Measurements from ENCODE around the gene NUDCD3. TPM values are rescaled to one million over a fixed set of nuclear protein-coding genes. Genes with fewer than 3 reads are reported as not detected.

The NUDCD3 gene
- total and polyA plus RNA-seq, 9 donors: 60.0 to 90.4 (median 79.6) TPM

DNA sequence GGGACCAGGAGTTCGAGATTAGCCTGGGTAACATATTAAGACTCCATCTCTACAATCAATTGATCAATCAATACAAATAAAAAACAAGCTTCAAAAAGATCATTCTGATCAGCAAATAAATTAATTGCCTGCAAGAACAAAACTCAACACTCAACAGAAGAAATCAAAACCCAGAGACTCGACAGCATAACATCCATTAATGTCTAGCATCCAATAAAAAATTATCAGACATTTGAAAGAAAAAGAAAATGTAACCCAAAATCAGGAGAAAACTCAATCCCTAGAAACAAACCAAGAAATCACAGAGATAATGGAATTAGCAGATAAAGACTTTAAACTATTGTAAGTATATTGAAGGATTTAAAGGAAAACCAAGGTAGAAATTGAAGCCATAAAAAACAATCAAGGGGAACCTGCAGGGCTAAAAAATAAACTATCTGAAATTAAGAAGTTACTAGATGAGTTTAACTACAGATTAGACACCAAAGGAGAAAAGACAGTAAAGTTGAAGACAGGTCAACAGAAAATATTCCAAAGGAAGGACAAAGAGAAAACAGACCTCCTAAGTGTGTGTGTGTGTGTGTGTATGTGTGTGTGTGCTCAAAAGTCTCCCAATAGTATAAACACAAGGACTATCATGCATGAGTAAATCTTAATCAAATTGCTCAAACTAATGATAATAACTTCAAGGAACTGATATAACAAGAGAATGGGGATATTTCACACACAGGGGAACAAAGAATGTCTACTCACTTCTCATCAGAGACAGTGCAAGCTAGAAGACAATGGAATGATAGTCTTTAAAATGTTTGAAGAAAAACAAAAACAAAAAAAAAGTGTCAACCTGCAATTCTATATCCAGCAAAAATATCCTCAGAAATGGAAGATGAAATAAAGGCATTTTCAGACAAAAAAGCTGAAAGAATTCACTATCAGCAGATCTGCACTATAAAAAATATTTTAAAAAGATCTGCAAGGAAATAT is 7.7 kb downstream of the NUDCD3 start:
- H3K36me3 ChIP-seq (ENCODE audit: control insufficient read depth, insufficient read depth, low read length): peaks cover 39% of the 10 kb centered on the region
- WGBS (ENCODE audit: insufficient coverage): no CpG with 5 or more reads among the region's 2 CpGs
- DNase-seq: no peak
- no peak overlapping the region for H3K4me3 ChIP-seq (ENCODE audit: low read length)
- no peaks in the 10 kb centered on the region for H3K27me3 ChIP-seq (ENCODE audit: control insufficient read depth, insufficient read depth, low read length)
- H3K4me1 ChIP-seq (ENCODE audit: control insufficient read depth, insufficient read depth, low read length): no peaks in the 10 kb centered on the region
- peaks cover 10% of the 10 kb centered on the region for H3K9me3 ChIP-seq (replicated peaks; ENCODE audit: control insufficient read depth, low read depth, low read length)
- no peak overlapping the region for H3K27ac ChIP-seq (ENCODE audit: low read length)

DNA sequence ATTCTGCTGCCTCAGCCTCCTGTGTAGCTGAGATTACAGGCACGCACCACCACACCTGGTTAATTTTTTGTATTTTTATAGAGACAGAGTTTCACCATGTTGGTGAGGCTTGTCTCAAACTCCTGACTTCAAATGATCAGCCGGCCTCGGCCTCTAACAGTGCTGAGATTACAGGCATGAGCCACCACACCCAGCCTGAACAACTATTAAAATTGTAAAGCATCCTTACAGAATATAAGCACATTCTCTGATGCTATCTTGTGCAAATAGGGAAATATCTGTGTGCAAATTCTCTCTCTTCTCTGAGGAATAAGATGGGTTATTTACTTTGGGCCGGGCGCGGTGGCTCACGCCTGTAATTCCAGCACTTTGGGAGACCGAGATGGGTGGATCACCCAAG is 12.5 kb downstream of the NUDCD3 start:
- no CpG with 5 or more reads among the region's 8 CpGs for WGBS (ENCODE audit: insufficient coverage)
- DNase-seq: no peak
- no peaks in the 10 kb centered on the region for H3K27me3 ChIP-seq (ENCODE audit: control insufficient read depth, insufficient read depth, low read length)
- peaks cover 3% of the 10 kb centered on the region for H3K9me3 ChIP-seq (replicated peaks; ENCODE audit: control insufficient read depth, low read depth, low read length)
- no peak overlapping the region for H3K27ac ChIP-seq (ENCODE audit: low read length)
- H3K4me3 ChIP-seq (ENCODE audit: low read length): no peak overlapping the region
- H3K4me1 ChIP-seq (ENCODE audit: control insufficient read depth, insufficient read depth, low read length): no peaks in the 10 kb centered on the region
- peaks cover 40% of the 10 kb centered on the region for H3K36me3 ChIP-seq (ENCODE audit: control insufficient read depth, insufficient read depth, low read length)

DNA sequence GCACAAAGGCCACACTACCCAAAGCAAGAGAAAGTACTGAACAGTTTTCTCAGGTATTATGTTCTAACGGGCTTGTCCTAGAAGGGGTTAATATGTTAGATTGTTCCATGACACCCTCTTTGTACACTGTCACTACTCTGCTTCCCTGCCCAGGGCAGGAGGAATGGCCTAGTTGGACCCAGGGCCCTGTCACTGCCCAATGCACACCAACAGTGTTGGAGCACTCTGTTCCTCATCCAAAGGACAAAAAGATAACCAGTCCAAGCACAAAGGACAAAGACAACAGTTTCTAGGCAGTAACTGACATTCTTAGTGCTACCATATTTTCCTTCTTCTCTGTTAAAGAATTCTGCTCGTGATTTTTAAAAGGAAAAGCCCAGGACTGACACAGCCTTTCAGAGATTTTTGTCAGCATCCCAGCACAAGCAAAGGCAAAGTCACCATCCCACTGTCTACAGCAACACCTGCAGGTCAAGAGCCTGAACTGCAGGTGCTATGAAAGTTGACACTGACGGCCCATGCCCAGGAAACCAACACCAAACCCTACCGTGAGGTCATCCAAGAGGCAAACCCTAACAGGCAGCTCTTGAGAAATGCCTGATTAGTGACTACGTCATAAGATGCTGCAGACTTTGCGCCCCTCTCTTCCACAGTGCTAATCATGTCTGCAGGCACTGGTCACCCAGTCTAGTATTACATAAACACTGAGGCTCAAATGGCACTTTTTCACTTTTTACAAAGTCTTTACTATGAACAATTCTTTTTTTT is 13.2 kb downstream of the NUDCD3 start:
- no peaks in the 10 kb centered on the region for H3K9me3 ChIP-seq (replicated peaks; ENCODE audit: control insufficient read depth, low read depth, low read length)
- peak; percentile 67 for DNase-seq
- peaks cover 41% of the 10 kb centered on the region for H3K36me3 ChIP-seq (ENCODE audit: control insufficient read depth, insufficient read depth, low read length)
- H3K27ac ChIP-seq (ENCODE audit: low read length): no peak overlapping the region
- H3K4me3 ChIP-seq (ENCODE audit: low read length): no peak overlapping the region
- H3K4me1 ChIP-seq (ENCODE audit: control insufficient read depth, insufficient read depth, low read length): no peaks in the 10 kb centered on the region
- 10% methylated on average over 5 of the region's 6 CpGs for WGBS (ENCODE audit: insufficient coverage)
- H3K27me3 ChIP-seq (ENCODE audit: control insufficient read depth, insufficient read depth, low read length): no peaks in the 10 kb centered on the region

DNA sequence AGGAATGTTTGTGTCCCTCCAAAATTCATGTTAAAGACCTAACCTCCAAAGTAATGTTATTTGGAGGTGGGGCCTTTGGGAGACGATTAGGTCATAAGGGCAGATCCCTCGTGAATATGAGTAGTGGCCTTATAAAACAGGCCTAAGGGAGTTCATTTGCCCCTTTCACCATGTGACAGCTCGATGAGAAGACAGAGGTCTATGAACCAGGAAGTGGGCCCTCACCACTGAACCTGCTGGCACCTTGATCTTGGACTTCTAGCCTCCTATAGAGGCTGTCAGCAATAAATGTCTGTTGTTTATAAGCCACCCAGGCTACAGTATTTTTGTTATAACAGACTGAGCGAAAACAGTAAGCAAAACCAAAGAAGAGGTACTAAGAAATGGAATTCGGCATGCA is 14.1 kb downstream of the NUDCD3 start:
- Histone ChIP-seq H3K4me3 (ENCODE audit: low read length) (no peak overlapping the region), H3K9me3 (replicated peaks; ENCODE audit: control insufficient read depth, low read depth, low read length) (no peaks in the 10 kb centered on the region), H3K4me1 (ENCODE audit: control insufficient read depth, insufficient read depth, low read length) (no peaks in the 10 kb centered on the region), H3K36me3 (ENCODE audit: control insufficient read depth, insufficient read depth, low read length) (peaks cover 42% of the 10 kb centered on the region), H3K27ac (ENCODE audit: low read length) (no peak overlapping the region), H3K27me3 (ENCODE audit: control insufficient read depth, insufficient read depth, low read length) (no peaks in the 10 kb centered on the region)
- no peak for DNase-seq
- 93% methylated on average over 2 of the region's 5 CpGs for WGBS (ENCODE audit: insufficient coverage)

DNA sequence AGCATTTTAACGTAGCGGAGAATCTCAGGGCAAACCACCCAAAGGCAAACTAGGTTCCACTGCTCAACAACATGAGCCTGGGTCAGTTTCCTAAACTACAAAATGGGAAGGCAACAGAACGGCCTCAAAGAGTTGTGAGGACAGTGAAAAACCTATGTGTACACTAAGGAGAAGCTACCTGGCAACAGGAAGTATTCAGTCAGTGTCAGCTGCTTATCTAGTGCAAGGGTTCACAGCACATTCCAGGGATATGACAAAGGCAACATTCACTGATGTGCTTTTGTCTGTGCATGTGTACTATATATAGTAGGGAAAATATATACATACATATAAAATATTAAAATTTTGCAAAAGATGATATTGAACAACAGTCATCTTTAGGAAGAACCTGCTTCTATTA is 17.2 kb downstream of the NUDCD3 start:
- H3K9me3 ChIP-seq (replicated peaks; ENCODE audit: control insufficient read depth, low read depth, low read length): no peaks in the 10 kb centered on the region
- H3K36me3 ChIP-seq (ENCODE audit: control insufficient read depth, insufficient read depth, low read length): peaks cover 31% of the 10 kb centered on the region
- no peaks in the 10 kb centered on the region for H3K27me3 ChIP-seq (ENCODE audit: control insufficient read depth, insufficient read depth, low read length)
- no peak overlapping the region for H3K4me3 ChIP-seq (ENCODE audit: low read length)
- peaks cover 3% of the 10 kb centered on the region for H3K4me1 ChIP-seq (ENCODE audit: control insufficient read depth, insufficient read depth, low read length)
- DNase-seq: no peak
- no CpG with 5 or more reads among the region's 3 CpGs for WGBS (ENCODE audit: insufficient coverage)
- no peak overlapping the region for H3K27ac ChIP-seq (ENCODE audit: low read length)

DNA sequence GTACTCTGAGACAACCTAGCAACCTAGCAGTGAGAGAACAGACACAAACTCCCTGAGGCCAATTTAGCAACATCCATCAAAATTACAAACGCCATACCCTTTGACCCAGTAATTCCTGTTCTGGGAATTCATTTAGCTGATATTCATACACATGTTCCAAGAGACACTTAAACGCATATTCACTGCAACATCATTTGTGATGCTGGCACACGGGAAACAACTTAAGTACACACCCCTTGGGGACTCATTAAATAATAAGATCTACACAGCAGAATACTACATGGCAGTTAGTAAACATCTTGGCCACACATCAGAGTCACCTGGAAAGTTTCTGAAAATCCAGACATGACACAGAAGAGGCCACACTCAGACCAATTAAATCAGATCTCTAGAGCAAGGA is 17.6 kb downstream of the NUDCD3 start:
- Histone ChIP-seq H3K27ac (ENCODE audit: low read length) (no peak overlapping the region), H3K36me3 (ENCODE audit: control insufficient read depth, insufficient read depth, low read length) (peaks cover 31% of the 10 kb centered on the region), H3K27me3 (ENCODE audit: control insufficient read depth, insufficient read depth, low read length) (no peaks in the 10 kb centered on the region), H3K4me3 (ENCODE audit: low read length) (no peak overlapping the region), H3K4me1 (ENCODE audit: control insufficient read depth, insufficient read depth, low read length) (peaks cover 3% of the 10 kb centered on the region), H3K9me3 (replicated peaks; ENCODE audit: control insufficient read depth, low read depth, low read length) (no peaks in the 10 kb centered on the region)
- 28% methylated on average over 3 of the region's 3 CpGs for WGBS (ENCODE audit: insufficient coverage)
- no peak for DNase-seq

DNA sequence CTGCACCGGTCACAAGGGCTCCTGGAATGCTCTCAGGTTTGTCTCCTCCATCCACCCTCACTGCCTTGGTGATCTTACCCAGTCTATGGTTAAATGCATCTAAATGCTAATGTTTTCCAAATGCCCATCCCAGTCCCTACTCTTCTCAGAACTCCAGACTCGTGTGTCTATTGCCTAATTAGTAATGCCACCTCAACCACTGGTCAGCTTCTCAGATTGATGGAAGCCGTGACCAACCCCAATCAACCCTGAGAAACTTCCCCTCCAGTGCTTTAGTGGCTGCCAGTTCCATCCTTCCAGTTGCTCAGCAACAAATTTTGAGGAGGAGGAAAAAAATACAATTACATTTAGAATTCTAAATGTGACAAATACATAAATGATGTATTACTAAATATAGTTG is 18.6 kb downstream of the NUDCD3 start:
- no peak overlapping the region for H3K4me3 ChIP-seq (ENCODE audit: low read length)
- 90% methylated on average over 2 of the region's 3 CpGs for WGBS (ENCODE audit: insufficient coverage)
- DNase-seq: no peak
- no peaks in the 10 kb centered on the region for H3K27me3 ChIP-seq (ENCODE audit: control insufficient read depth, insufficient read depth, low read length)
- peaks cover 3% of the 10 kb centered on the region for H3K4me1 ChIP-seq (ENCODE audit: control insufficient read depth, insufficient read depth, low read length)
- peaks cover 34% of the 10 kb centered on the region for H3K36me3 ChIP-seq (ENCODE audit: control insufficient read depth, insufficient read depth, low read length)
- H3K27ac ChIP-seq (ENCODE audit: low read length): no peak overlapping the region
- H3K9me3 ChIP-seq (replicated peaks; ENCODE audit: control insufficient read depth, low read depth, low read length): no peaks in the 10 kb centered on the region

DNA sequence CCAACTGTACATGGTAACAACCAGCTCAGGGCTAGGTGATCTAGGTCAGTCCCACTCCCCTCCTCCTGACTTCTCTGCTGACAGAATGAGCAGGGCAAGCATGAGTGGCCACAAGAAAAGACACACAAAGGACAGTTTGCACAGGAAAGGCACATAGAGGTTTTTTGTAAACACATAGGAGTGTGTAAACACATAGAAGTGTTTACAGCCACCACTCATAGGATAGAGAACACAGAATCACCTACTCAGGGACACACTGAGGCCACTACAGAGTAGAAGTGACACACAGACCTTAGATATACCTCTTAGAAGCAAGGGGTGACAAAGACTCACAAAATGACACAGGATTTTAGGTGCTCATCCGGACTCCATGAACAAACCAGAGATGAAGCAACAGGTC is 19.0 kb downstream of the NUDCD3 start:
- WGBS (ENCODE audit: insufficient coverage): no CpG with 5 or more reads among the region's 1 CpG
- no peak for DNase-seq
- H3K27ac ChIP-seq (ENCODE audit: low read length): no peak overlapping the region
- H3K9me3 ChIP-seq (replicated peaks; ENCODE audit: control insufficient read depth, low read depth, low read length): no peaks in the 10 kb centered on the region
- H3K27me3 ChIP-seq (ENCODE audit: control insufficient read depth, insufficient read depth, low read length): no peaks in the 10 kb centered on the region
- H3K4me3 ChIP-seq (ENCODE audit: low read length): no peak overlapping the region
- peaks cover 3% of the 10 kb centered on the region for H3K4me1 ChIP-seq (ENCODE audit: control insufficient read depth, insufficient read depth, low read length)
- H3K36me3 ChIP-seq (ENCODE audit: control insufficient read depth, insufficient read depth, low read length): peaks cover 34% of the 10 kb centered on the region

DNA sequence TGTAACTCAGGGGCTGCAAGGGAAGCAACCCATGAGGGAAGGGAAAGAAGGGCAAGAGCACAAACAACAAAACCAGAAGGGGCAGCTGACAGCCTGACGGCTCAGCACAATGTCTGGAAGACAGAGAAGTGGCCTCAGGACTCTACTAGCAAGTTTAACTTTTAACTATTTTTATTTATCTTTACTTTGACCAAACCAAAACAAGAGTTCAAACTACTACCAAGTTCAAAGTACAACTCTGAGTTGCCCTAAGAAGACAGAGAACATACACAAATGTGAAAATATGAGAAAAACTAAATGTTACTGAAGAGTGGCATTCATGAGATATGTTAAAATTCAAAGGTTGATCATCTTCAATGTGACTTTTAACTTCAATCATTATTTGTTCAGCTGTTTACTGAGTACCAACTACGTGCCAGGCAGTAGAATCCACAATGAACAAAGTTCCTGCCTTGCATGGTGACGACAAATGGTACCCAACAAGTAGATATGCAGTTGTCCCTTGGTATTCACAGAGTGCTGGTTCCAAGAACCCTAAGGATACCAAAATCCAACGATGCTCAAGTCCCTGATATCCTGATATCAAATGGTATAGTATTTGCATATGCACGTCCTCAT is 19.7 kb downstream of the NUDCD3 start:
- no peak for DNase-seq
- peaks cover 3% of the 10 kb centered on the region for H3K4me1 ChIP-seq (ENCODE audit: control insufficient read depth, insufficient read depth, low read length)
- no peaks in the 10 kb centered on the region for H3K9me3 ChIP-seq (replicated peaks; ENCODE audit: control insufficient read depth, low read depth, low read length)
- H3K4me3 ChIP-seq (ENCODE audit: low read length): no peak overlapping the region
- no peak overlapping the region for H3K27ac ChIP-seq (ENCODE audit: low read length)
- peaks cover 34% of the 10 kb centered on the region for H3K36me3 ChIP-seq (ENCODE audit: control insufficient read depth, insufficient read depth, low read length)
- WGBS (ENCODE audit: insufficient coverage): no CpG with 5 or more reads among the region's 5 CpGs
- no peaks in the 10 kb centered on the region for H3K27me3 ChIP-seq (ENCODE audit: control insufficient read depth, insufficient read depth, low read length)

DNA sequence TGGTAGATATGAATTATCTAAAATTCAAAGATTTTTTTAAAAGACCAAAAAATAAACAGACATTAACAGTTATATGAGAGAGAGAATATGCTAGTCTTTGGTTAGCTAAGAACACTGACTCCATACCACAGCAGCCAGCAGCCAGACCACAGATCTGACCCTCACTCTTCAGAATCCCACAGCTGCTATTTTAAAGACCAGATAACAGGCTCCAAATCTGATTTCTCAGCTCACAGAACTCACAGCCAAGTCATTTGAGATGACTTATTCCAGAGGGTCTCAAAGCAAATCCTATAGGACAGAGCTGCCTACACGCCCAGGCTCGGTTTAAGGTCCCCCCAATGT is 20.4 kb downstream of the NUDCD3 start:
- H3K4me1 ChIP-seq (ENCODE audit: control insufficient read depth, insufficient read depth, low read length): peaks cover 3% of the 10 kb centered on the region

More for the DNA sequence above, 20.4 kb downstream of the NUDCD3 start:
- DNase-seq: no peak
- Histone ChIP-seq H3K9me3 (replicated peaks; ENCODE audit: control insufficient read depth, low read depth, low read length) (no peaks in the 10 kb centered on the region), H3K4me3 (ENCODE audit: low read length) (no peak overlapping the region), H3K27ac (ENCODE audit: low read length) (no peak overlapping the region), H3K27me3 (ENCODE audit: control insufficient read depth, insufficient read depth, low read length) (no peaks in the 10 kb centered on the region), H3K36me3 (ENCODE audit: control insufficient read depth, insufficient read depth, low read length) (peaks cover 32% of the 10 kb centered on the region)
- 62% methylated on average over 2 of the region's 2 CpGs for WGBS (ENCODE audit: insufficient coverage)

Measured in muscle of leg (tissue), 11 donors.